ENCODE measurements around the gene MYO1B.

The MYO1B gene

GRCh38 chr2:191225690-191226089, 19.5 kb upstream of the MYO1B start:
- TF ChIP-seq CTCF (conservative IDR thresholded peaks at IDR 0.05) = no peak
- no peak overlapping the region for H3K27ac ChIP-seq

- no peak overlapping the region for H3K27ac ChIP-seq
- no peak for TF ChIP-seq CTCF (conservative IDR thresholded peaks at IDR 0.05)
Observed at GRCh38 chr2:191226196-191226595, 19.0 kb upstream of the MYO1B start.

GRCh38 chr2:191228333-191228732, 16.9 kb upstream of the MYO1B start:
- H3K27ac ChIP-seq = no peak overlapping the region
- TF ChIP-seq CTCF (conservative IDR thresholded peaks at IDR 0.05) = no peak

- TF ChIP-seq CTCF (conservative IDR thresholded peaks at IDR 0.05) = no peak
- no peak overlapping the region for H3K27ac ChIP-seq
Observed at GRCh38 chr2:191228861-191229260, 16.3 kb upstream of the MYO1B start.

GRCh38 chr2:191230174-191230573, 15.0 kb upstream of the MYO1B start:
- TF ChIP-seq CTCF (conservative IDR thresholded peaks at IDR 0.05) = no peak
- no peak overlapping the region for H3K27ac ChIP-seq

- TF ChIP-seq CTCF (conservative IDR thresholded peaks at IDR 0.05) = peak; percentile 76
Observed at GRCh38 chr2:191231995-191232394, 13.2 kb upstream of the MYO1B start.

GRCh38 chr2:191233533-191233932, 11.7 kb upstream of the MYO1B start:
- H3K27ac ChIP-seq = no peak overlapping the region
- TF ChIP-seq CTCF (conservative IDR thresholded peaks at IDR 0.05) = no peak

More at GRCh38 chr2:191231995-191232394, 13.2 kb upstream of the MYO1B start:
- H3K27ac ChIP-seq = no peak overlapping the region

GRCh38 chr2:191234376-191234775, 10.8 kb upstream of the MYO1B start:
- TF ChIP-seq CTCF (conservative IDR thresholded peaks at IDR 0.05) = no peak
- H3K27ac ChIP-seq = no peak overlapping the region
